NCI-H1417 (cell line): ENCODE results near the gene TMEM94.
"Not testable (repeated sequence)": the region's sequence is repeated elsewhere in the genome, so short reads cannot be mapped to it uniquely, and the experiment has no call there.

Source experiments
- DNase-seq, 3 experiments: peaks; one replicate each; lab custom pipeline; 2025; lab: John Stamatoyannopoulos, UW

Gene TMEM94

GRCh38 chr17:75476752-75477489 lies 20.5 kb downstream of the TMEM94 start:
- no peak for DNase-seq

- not testable (repeated sequence) for DNase-seq
Measured at GRCh38 chr17:75477490-75477862, 21.0 kb downstream of the TMEM94 start.

GRCh38 chr17:75478508-75478907 lies 22.1 kb downstream of the TMEM94 start:
- DNase-seq, result no peak

DNA sequence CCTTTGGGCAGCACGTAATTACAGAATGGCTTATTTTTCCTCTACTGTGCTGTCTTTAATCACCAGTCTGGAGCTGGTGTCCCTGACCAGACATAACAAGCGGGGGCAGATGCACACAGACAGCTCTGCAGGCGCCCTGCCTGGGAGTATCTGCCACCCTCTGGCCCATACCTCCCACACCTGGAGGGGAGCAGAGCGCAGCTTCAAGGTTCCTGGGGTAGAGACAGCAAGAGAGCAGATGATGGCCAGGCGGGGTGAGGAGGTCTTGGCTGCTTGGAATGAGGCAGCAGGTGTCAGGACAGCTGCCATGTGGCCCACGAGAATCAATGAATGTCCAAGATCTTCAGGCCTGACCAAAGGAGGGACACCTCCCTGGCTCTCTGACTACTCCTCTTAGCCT lies 23.8 kb downstream of the TMEM94 start:
- no peak for DNase-seq

DNA sequence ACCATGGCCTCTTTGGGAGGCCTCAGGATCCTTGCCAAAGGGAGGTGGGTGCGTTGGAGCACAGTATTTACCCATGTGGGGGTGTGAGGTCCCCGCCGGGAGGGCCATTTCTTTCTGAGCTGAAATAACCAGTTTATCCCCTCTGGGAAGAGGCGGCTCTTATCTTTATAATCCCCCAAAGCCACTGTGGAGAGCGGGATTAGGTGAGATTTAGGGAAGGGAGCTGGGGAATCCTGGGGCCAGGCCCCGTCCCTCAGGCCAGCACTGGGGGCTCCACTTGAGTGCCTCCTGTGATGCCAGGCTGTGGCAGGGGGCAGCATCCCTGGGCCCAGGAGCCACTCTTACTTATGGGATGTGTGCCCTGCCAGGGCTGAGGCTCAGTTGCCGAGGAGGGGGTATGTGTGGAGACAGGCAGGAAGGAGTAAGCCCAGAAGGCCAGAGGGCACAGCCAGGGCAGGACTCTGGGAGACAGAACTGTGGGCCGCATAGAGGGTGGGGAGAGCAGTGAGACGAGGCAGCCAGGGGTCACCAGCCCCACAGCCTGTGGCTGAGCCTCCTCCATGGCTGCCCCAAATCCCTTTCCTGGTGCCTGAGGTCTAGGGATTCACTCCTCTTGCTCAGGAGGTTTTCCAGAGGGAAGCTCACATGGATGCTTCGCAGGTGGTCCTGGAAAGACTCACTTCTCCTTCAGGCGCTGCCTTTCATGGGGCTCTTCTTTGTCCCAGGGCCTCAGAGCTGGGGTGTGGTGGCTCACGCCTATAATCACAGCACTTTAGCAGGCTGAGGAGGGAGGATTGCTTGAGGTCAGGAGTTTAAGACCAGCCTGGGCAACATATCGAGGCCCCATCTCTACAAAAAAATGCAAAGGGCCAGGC lies 25.0 kb downstream of the TMEM94 start:
- DNase-seq, result no peak

- DNase-seq, result no peak
Measured at GRCh38 chr17:75482098-75482942, 25.9 kb downstream of the TMEM94 start.

GRCh38 chr17:75485688-75486087 lies 29.3 kb downstream of the TMEM94 start:
- DNase-seq, result no peak

DNA sequence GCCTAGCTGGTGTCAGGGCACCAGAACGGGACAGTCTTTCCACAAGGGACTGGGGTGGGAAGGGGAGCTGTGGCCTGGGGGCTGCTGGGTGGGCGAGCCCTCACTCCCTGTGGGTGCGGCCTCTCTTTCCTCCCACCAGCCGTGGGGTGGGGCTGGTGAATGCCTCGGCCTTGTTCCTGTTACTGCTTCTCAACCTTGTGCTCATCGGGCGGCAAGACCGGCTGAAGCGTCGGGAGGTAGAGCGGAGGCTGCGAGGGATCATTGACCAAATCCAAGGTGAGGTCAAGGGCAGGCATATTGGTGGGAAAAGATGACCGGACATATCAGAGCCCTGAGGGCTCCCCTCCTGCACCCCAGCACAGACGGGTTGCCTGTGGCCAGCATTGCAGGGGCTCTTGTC lies 29.7 kb downstream of the TMEM94 start:
- DNase-seq, result no peak

- DNase-seq, result no peak
Measured at GRCh38 chr17:75486951-75487350, 30.5 kb downstream of the TMEM94 start.

DNA sequence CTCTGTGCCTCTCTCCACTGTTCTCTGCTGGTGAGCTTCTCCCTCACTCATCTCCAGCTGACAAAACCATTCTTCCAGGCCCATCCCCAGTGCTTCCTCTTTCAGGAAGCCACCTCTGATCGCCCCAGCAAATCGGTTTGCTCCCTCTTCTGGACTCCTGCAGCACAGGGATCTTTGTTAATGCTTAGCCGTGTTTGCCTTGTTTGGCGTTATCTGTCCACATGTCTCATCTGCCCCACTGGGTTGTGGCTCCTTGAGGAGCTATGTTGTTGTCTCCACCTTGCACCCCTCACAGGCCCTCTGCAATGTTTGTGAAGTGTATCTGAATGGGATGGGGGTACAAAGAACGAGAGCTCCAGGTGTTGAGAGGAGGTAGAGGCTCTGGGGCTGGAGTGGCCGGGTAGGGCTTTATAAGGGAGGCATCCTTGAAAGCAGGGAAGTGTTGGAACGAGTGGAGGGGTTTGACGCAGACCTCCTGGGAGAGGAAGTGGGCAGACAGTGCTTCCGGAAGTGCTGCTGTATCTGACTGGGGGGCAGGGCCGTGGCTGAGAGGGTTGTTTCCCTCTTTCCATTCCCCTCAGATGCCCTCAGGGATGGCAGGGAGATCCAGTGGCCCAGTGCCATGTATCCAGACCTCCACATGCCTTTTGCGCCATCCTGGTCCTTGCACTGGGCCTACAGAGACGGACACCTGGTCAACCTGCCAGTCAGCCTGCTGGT lies 31.1 kb downstream of the TMEM94 start:
- DNase-seq, result no peak

GRCh38 chr17:75488693-75489510 lies 32.5 kb downstream of the TMEM94 start:
- DNase-seq, result no peak

DNA sequence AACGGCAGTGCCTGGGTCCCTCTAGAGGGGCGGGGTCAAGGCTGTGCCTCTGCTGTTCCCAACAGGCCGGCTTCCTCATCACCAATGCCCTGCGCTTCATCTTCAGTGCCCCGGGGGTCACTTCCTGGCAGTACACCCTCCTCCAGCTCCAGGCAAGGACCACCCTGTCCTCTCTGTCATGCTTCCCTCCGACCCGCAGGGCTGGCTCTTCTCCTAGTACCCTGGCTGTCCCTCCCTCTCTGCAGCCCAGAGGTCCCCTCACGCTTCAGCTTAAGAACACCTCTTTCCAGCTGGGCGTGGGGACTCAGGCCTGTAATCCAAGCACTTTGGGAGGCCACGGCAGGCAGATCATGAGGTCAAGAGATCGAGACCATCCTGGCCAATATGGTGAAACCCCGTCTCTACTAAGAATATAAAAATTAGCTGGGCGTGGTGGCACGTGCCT lies 33.1 kb downstream of the TMEM94 start:
- no peak for DNase-seq

- no peak for DNase-seq
Measured at GRCh38 chr17:75490173-75490743, 33.8 kb downstream of the TMEM94 start.

DNA sequence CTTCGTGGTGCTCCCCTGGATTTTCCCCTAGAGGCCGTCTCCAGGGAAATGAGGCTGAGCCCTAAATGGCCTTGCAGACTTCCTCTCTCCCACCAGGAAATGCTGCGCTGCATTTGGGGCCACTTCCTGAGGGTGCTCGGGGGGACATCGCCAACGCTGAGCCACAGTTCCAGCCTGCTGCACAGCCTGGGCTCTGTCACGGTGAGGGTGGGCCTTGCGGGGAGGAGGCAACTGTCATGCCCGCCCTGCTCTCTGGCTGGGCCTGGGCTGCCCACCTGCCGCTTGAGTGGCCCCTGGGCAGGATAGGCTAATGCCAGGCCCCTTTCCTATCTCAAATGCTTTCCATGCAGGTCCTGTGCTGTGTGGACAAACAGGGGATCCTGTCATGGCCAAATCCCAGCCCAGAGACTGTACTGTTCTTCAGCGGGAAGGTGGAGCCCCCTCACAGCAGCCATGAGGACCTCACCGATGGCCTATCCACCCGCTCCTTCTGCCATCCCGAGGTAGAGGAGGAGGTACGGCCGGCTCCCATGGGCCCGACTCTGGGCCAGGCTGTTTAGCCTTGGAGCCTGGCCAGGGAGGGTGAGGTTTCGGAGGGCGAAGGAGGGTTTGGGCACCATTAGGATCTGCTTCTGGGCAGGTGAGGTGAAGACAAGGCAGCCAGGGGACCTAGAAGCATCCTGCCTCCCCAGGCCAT lies 34.7 kb downstream of the TMEM94 start:
- no peak for DNase-seq

- DNase-seq, result no peak
Measured at GRCh38 chr17:75491680-75492079, 35.2 kb downstream of the TMEM94 start.

- no peak for DNase-seq
Measured at GRCh38 chr17:75492555-75493168, 36.2 kb downstream of the TMEM94 start.

GRCh38 chr17:75493476-75494129 lies 37.2 kb downstream of the TMEM94 start:
- DNase-seq, result no peak

GRCh38 chr17:75494326-75494877 lies 38.0 kb downstream of the TMEM94 start:
- no peak for DNase-seq
